ENCODE measurements around the gene SYK.

DNA sequence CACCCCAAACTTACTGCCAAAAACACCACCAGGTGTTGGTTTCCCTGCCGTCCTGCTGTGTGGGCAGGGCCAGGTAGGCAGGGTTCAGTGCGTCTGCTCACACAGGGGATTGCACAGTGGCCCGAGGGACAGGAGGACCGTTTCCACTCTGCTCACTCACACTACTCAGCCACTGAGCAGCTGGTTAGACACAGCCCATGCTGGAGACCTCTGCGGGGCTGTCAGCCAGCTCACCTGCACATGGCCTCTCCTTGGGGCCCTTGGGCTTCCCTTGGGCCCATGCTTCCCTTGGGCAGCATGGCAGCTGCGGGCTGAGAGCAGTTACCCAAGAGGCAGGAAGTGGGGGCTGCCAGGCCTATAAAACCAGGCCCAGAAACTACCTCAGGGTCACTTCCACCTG is 79.0 kb downstream of the SYK start:
- TF ChIP-seq, protein P1, sequence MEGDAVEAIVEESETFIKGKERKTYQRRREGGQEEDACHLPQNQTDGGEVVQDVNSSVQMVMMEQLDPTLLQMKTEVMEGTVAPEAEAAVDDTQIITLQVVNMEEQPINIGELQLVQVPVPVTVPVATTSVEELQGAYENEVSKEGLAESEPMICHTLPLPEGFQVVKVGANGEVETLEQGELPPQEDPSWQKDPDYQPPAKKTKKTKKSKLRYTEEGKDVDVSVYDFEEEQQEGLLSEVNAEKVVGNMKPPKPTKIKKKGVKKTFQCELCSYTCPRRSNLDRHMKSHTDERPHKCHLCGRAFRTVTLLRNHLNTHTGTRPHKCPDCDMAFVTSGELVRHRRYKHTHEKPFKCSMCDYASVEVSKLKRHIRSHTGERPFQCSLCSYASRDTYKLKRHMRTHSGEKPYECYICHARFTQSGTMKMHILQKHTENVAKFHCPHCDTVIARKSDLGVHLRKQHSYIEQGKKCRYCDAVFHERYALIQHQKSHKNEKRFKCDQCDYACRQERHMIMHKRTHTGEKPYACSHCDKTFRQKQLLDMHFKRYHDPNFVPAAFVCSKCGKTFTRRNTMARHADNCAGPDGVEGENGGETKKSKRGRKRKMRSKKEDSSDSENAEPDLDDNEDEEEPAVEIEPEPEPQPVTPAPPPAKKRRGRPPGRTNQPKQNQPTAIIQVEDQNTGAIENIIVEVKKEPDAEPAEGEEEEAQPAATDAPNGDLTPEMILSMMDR (IDR thresholded peaks at IDR 0.05 in 2 of 3, conservative IDR thresholded peaks at IDR 0.05 in 1 of 3; ENCODE audit: borderline replicate concordance in 1 of 3, insufficient read depth in 1 of 3, low read depth in 2 of 3, low read length in 2 of 3): no peak
- TF ChIP-seq POLR2A (IDR thresholded peaks at IDR 0.05; ENCODE audit: borderline replicate concordance, extremely low read depth, insufficient read depth, insufficient read length): no peak
- TF ChIP-seq POLR2AphosphoS5 (IDR thresholded peaks at IDR 0.05; ENCODE audit: low read depth, low read length): no peak
- no peak for TF ChIP-seq SIN3A (IDR thresholded peaks at IDR 0.05; ENCODE audit: low read depth)
- TF ChIP-seq EZH2phosphoT487 (IDR thresholded peaks at IDR 0.05; ENCODE audit: borderline replicate concordance): no peak
- TF ChIP-seq, protein P2, sequence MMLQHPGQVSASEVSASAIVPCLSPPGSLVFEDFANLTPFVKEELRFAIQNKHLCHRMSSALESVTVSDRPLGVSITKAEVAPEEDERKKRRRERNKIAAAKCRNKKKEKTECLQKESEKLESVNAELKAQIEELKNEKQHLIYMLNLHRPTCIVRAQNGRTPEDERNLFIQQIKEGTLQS (IDR thresholded peaks at IDR 0.05): no peak
- no peak for TF ChIP-seq JUND (IDR thresholded peaks at IDR 0.05)

Measured in HCT116 (cell line).